Lower leg skin (tissue), 4 donors: ENCODE measurements around the gene CRELD2. TPM values are rescaled to one million over a fixed set of nuclear protein-coding genes. Genes with fewer than 3 reads are reported as not detected.

Experiments
- DNase-seq, 2 donors: peaks; one replicate each; pipeline ENCODE4 v3.0.0-alpha.2; 2019; ENCODE audit warnings: low spot score in 2 of 2
- H3K4me3 ChIP-seq: fragments of 200-600 bp; sonication (generic); 2 replicates; pipeline ENCODE4 v1.5.1; 2017; ENCODE audit warnings: mild to moderate bottlenecking, low read depth; ENCODE audit not compliant: poor library complexity, severe bottlenecking
- CTCF ChIP-seq, 3 donors: fragments of 450-650 bp; IDR thresholded peaks; one replicate each; pipeline ENCODE4 v1.5.1; 2016; ENCODE audit warnings: antibody characterized with exemption in 3 of 3, mild to moderate bottlenecking in 3 of 3, moderate library complexity in 2 of 3
- POLR2A ChIP-seq, 2 donors: fragments of 450-650 bp; IDR thresholded peaks; one replicate each; pipeline ENCODE4 v1.6.1; 2016 to 2017; ENCODE audit warnings: antibody characterized with exemption in 2 of 2, mild to moderate bottlenecking in 1 of 2, moderate library complexity in 1 of 2
- WGBS, 2 donors: methylation state at CpG; one replicate each; pipeline ENCODE4 v1.1.5; 2018; 5-methylcytosine and 5-hydroxymethylcytosine counted together
- intact Hi-C: fragments of 100-400 bp; cut with DNase I; formaldehyde crosslinking; loops from one replicate; pipeline ENCODE4 v1.15.0; 2023; ENCODE audit warnings: low total_unique reads
- total RNA-seq, 4 donors: library from RNA; depleted of rRNA; stranded (reverse); fragments of >200 nt; gene quantifications; one replicate each; pipeline ENCODE4 v1.1.0, GENCODE V29; 2016

CRELD2 gene
- total RNA-seq, 4 donors from 2014 or later: 9.1 to 28.0 (median 18.0) TPM

GRCh38 chr22:49966774-49967705 lies 48.6 kb downstream of the CRELD2 start:
- WGBS, 2 donors: 55 to 67% methylated on average over 27 to 36 of the region's 36 CpGs
- DNase-seq: peak; percentile 52 to 92
- H3K4me3 ChIP-seq: no peak overlapping the region
- TF ChIP-seq CTCF (IDR thresholded peaks at IDR 0.05) (no peak), POLR2A (IDR thresholded peaks at IDR 0.05) (no peak)
- intact Hi-C loops: no loop called here

GRCh38 chr22:49967706-49968208 lies 49.3 kb downstream of the CRELD2 start:
- intact Hi-C loops: no loop called here
- peak; percentile 44 to 90 for DNase-seq
- no peak overlapping the region for H3K4me3 ChIP-seq
- WGBS, 2 donors: 52 to 53% methylated on average over 12 to 15 of the region's 18 CpGs
- no peak for TF ChIP-seq CTCF (IDR thresholded peaks at IDR 0.05)
- no peak for TF ChIP-seq POLR2A (IDR thresholded peaks at IDR 0.05)

GRCh38 chr22:49968313-49968830 lies 49.9 kb downstream of the CRELD2 start:
- TF ChIP-seq CTCF (IDR thresholded peaks at IDR 0.05) (no peak), POLR2A (IDR thresholded peaks at IDR 0.05) (no peak)
- peak in 1 of 2 donors; percentile 88 for DNase-seq
- no peak overlapping the region for H3K4me3 ChIP-seq
- WGBS, 2 donors: 77 to 86% methylated on average over 7 to 11 of the region's 11 CpGs
- intact Hi-C loops: no loop called here

- peak in 1 of 2 donors; percentile 89 for DNase-seq
- intact Hi-C loops: no loop called here
- no peak for TF ChIP-seq POLR2A (IDR thresholded peaks at IDR 0.05)
- H3K4me3 ChIP-seq: no peak overlapping the region
- WGBS, 2 donors: 99 to 100% methylated on average over 8 to 10 of the region's 16 CpGs
These were observed 50.6 kb downstream of the CRELD2 start for GRCh38 chr22:49968831-49969661.

GRCh38 chr22:49969751-49970527 lies 51.5 kb downstream of the CRELD2 start:
- no peak for TF ChIP-seq POLR2A (IDR thresholded peaks at IDR 0.05)
- no peak for TF ChIP-seq CTCF (IDR thresholded peaks at IDR 0.05)
- H3K4me3 ChIP-seq: no peak overlapping the region
- peak in 1 of 2 donors; percentile 88 for DNase-seq
- WGBS, 2 donors: 59 to 71% methylated on average over 7 to 8 of the region's 8 CpGs
- intact Hi-C loops: no loop called here
